ENCODE measurements around the gene PRUNE2. TPM values are rescaled to one million over a fixed set of nuclear protein-coding genes. Genes with fewer than 3 reads are reported as not detected.
"Not testable (repeated sequence)": the region's sequence is repeated elsewhere in the genome, so short reads cannot be mapped to it uniquely, and the experiment has no call there.

PRUNE2 gene
- total RNA-seq, 5 donors from 2014 or later (not counting 1 experiment from before 2014, with no cell fraction given) = 0.20 to 0.76 (median 0.45) TPM

GRCh38 chr9:76665966-76666365 is 239.9 kb downstream of the PRUNE2 start:
- H3K4me3 ChIP-seq (ENCODE audit: control insufficient read depth in 1 of 2, extremely low read depth in 1 of 2, low read length in 1 of 2); H3K9me3 ChIP-seq; H3K27me3 Mint-ChIP-seq; ATAC-seq (replicated peaks in 1 of 4); H3K4me1 ChIP-seq (ENCODE audit: control insufficient read depth in 1 of 2, extremely low read depth in 1 of 2, insufficient read depth in 2 of 2, low read length in 2 of 2); POLR2A ChIA-PET; H3K27ac Mint-ChIP-seq; H3K36me3 Mint-ChIP-seq; DNase-seq; H3K27me3 ChIP-seq (replicated peaks in 1 of 2; ENCODE audit: control insufficient read depth in 2 of 2, extremely low read depth in 1 of 2, insufficient read depth in 2 of 2, low read length in 1 of 2); H3K9me3 Mint-ChIP-seq; CTCF ChIA-PET; H3K36me3 ChIP-seq (ENCODE audit: control insufficient read depth in 2 of 2, extremely low read depth in 1 of 2, insufficient read depth in 1 of 2, low read length in 1 of 2); H3K27ac ChIP-seq (ENCODE audit: low read length); H3K4me3 Mint-ChIP-seq; H3K4me1 Mint-ChIP-seq: not testable (repeated sequence)
- 93% methylated on average over 7 of the region's 11 CpGs for WGBS (ENCODE audit: insufficient coverage)

- H3K4me3 Mint-ChIP-seq = no peak overlapping the region
- Histone ChIP-seq H3K4me1 (ENCODE audit: control insufficient read depth in 1 of 2, extremely low read depth in 1 of 2, insufficient read depth in 2 of 2, low read length in 2 of 2) (no peaks in the 10 kb centered on the region), H3K27ac (ENCODE audit: low read length) (no peak overlapping the region), H3K4me3 (ENCODE audit: control insufficient read depth in 1 of 2, extremely low read depth in 1 of 2, low read length in 1 of 2) (no peak overlapping the region), H3K36me3 (ENCODE audit: control insufficient read depth in 2 of 2, extremely low read depth in 1 of 2, insufficient read depth in 1 of 2, low read length in 1 of 2) (no peaks in the 10 kb centered on the region), H3K9me3 (no peaks in the 10 kb centered on the region), H3K27me3 (replicated peaks in 1 of 2; ENCODE audit: control insufficient read depth in 2 of 2, extremely low read depth in 1 of 2, insufficient read depth in 2 of 2, low read length in 1 of 2) (peaks cover 0 to 6% of the 10 kb centered on the region in 2 experiments)
- H3K4me1 Mint-ChIP-seq = peaks cover 0 to 8% (median 0%) of the 10 kb centered on the region in 3 donors
- DNase-seq (no peak), ATAC-seq (replicated peaks in 1 of 4) (no peak)
- 67% methylated on average over 1 of the region's 5 CpGs for whole genome bisulfite sequencing (ENCODE audit: insufficient coverage)
- ChIA-PET POLR2A (no interaction called here), CTCF (no interaction called here)
- no peaks in the 10 kb centered on the region for H3K9me3 Mint-ChIP-seq
- no peaks in the 10 kb centered on the region for H3K36me3 Mint-ChIP-seq
- H3K27me3 Mint-ChIP-seq = peaks cover 7 to 10% of the 10 kb centered on the region in 2 donors
- no peak overlapping the region for H3K27ac Mint-ChIP-seq
Observed at GRCh38 chr9:76665458-76665857, 240.5 kb downstream of the PRUNE2 start.

GRCh38 chr9:76664120-76664519 is 241.8 kb downstream of the PRUNE2 start:
- CTCF ChIA-PET = interaction anchor here in 1 of 2 donors (0.6 to 0.9 kb wide), 2 partner anchors 58 to 219 kb away, joined by 3 to 5 read pairs; no protein-coding TSS in a partner anchor

GRCh38 chr9:76662476-76663281 is 243.2 kb downstream of the PRUNE2 start:
- ChIA-PET CTCF (interaction anchor here (0.5 to 0.8 kb wide), 4 partner anchors 36 to 237 kb away, joined by 3 to 11 read pairs (median 3); no protein-coding TSS in a partner anchor), POLR2A (interaction anchor here in 1 of 2 donors (0.5 kb wide), 1 partner anchor 343 kb away, joined by 4 read pairs; no protein-coding TSS in a partner anchor)
- H3K4me1 Mint-ChIP-seq = peaks cover 4 to 14% (median 5%) of the 10 kb centered on the region in 3 donors
- ATAC-seq (replicated peaks in 1 of 4) (no peak), DNase-seq (no peak)
- no peak overlapping the region for H3K4me3 Mint-ChIP-seq
- H3K27me3 Mint-ChIP-seq = peaks cover 7 to 10% of the 10 kb centered on the region in 2 donors
- Histone ChIP-seq H3K9me3 (no peaks in the 10 kb centered on the region), H3K4me1 (ENCODE audit: control insufficient read depth in 1 of 2, extremely low read depth in 1 of 2, insufficient read depth in 2 of 2, low read length in 2 of 2) (no peaks in the 10 kb centered on the region), H3K27ac (ENCODE audit: low read length) (no peak overlapping the region), H3K27me3 (replicated peaks in 1 of 2; ENCODE audit: control insufficient read depth in 2 of 2, extremely low read depth in 1 of 2, insufficient read depth in 2 of 2, low read length in 1 of 2) (peaks cover 0 to 6% of the 10 kb centered on the region in 2 experiments), H3K36me3 (ENCODE audit: control insufficient read depth in 2 of 2, extremely low read depth in 1 of 2, insufficient read depth in 1 of 2, low read length in 1 of 2) (no peaks in the 10 kb centered on the region), H3K4me3 (ENCODE audit: control insufficient read depth in 1 of 2, extremely low read depth in 1 of 2, low read length in 1 of 2) (no peak overlapping the region)
- no peak overlapping the region for H3K27ac Mint-ChIP-seq
- no CpG with 5 or more reads among the region's 6 CpGs for WGBS (ENCODE audit: insufficient coverage)
- H3K9me3 Mint-ChIP-seq = no peaks in the 10 kb centered on the region
- no peaks in the 10 kb centered on the region for H3K36me3 Mint-ChIP-seq

More at GRCh38 chr9:76664120-76664519, 241.8 kb downstream of the PRUNE2 start:
- no peak for DNase-seq
- peaks cover 7 to 10% of the 10 kb centered on the region in 2 donors for H3K27me3 Mint-ChIP-seq
- Histone ChIP-seq H3K4me1 (ENCODE audit: control insufficient read depth in 1 of 2, extremely low read depth in 1 of 2, insufficient read depth in 2 of 2, low read length in 2 of 2) (no peaks in the 10 kb centered on the region), H3K4me3 (ENCODE audit: control insufficient read depth in 1 of 2, extremely low read depth in 1 of 2, low read length in 1 of 2) (no peak overlapping the region), H3K27ac (ENCODE audit: low read length) (no peak overlapping the region), H3K27me3 (replicated peaks in 1 of 2; ENCODE audit: control insufficient read depth in 2 of 2, extremely low read depth in 1 of 2, insufficient read depth in 2 of 2, low read length in 1 of 2) (peaks cover 0 to 6% of the 10 kb centered on the region in 2 experiments), H3K36me3 (ENCODE audit: control insufficient read depth in 2 of 2, extremely low read depth in 1 of 2, insufficient read depth in 1 of 2, low read length in 1 of 2) (no peaks in the 10 kb centered on the region), H3K9me3 (no peaks in the 10 kb centered on the region)
- WGBS (ENCODE audit: insufficient coverage) = no CpG with 5 or more reads among the region's 1 CpG
- peaks cover 0 to 5% (median 0%) of the 10 kb centered on the region in 3 donors for H3K4me1 Mint-ChIP-seq
- H3K36me3 Mint-ChIP-seq = no peaks in the 10 kb centered on the region
- no peak for ATAC-seq (replicated peaks in 1 of 4)
- H3K4me3 Mint-ChIP-seq = no peak overlapping the region
- no peaks in the 10 kb centered on the region for H3K9me3 Mint-ChIP-seq
- no peak overlapping the region for H3K27ac Mint-ChIP-seq
- POLR2A ChIA-PET = interaction anchor here in 1 of 2 donors (0.6 kb wide), 1 partner anchor 13 kb away, joined by 3 read pairs; no protein-coding TSS in a partner anchor

- POLR2A ChIA-PET = no interaction called here
- CTCF ChIA-PET = interaction anchor here (0.8 to 2.2 kb wide), 10 partner anchors 13 to 266 kb away, joined by 3 to 12 read pairs (median 4); partner anchors contain the start of gene RFK (in 1 of the 2)
- whole genome bisulfite sequencing (ENCODE audit: insufficient coverage) = 0% methylated on average over 3 of the region's 6 CpGs
- Mint-ChIP-seq H3K36me3 (no peaks in the 10 kb centered on the region), H3K4me1 (peaks cover 17 to 48% (median 25%) of the 10 kb centered on the region in 3 donors), H3K4me3 (no peak overlapping the region), H3K9me3 (no peaks in the 10 kb centered on the region), H3K27ac (no peak overlapping the region), H3K27me3 (no peaks in the 10 kb centered on the region)
- H3K4me1 ChIP-seq (ENCODE audit: control insufficient read depth in 1 of 2, extremely low read depth in 1 of 2, insufficient read depth in 2 of 2, low read length in 2 of 2) = peaks cover 2% of the 10 kb centered on the region in 2 experiments
- no peaks in the 10 kb centered on the region for H3K9me3 ChIP-seq
- DNase-seq (peak in 1 of 35 experiments; percentile 64), ATAC-seq (replicated peaks in 1 of 4) (peak; percentile 62 to 87 (median 78))
- no peaks in the 10 kb centered on the region for H3K36me3 ChIP-seq (ENCODE audit: control insufficient read depth in 2 of 2, extremely low read depth in 1 of 2, insufficient read depth in 1 of 2, low read length in 1 of 2)
- H3K27me3 ChIP-seq (replicated peaks in 1 of 2; ENCODE audit: control insufficient read depth in 2 of 2, extremely low read depth in 1 of 2, insufficient read depth in 2 of 2, low read length in 1 of 2) = no peaks in the 10 kb centered on the region
- no peak overlapping the region for H3K27ac ChIP-seq (ENCODE audit: low read length)
- no peak overlapping the region for H3K4me3 ChIP-seq (ENCODE audit: control insufficient read depth in 1 of 2, extremely low read depth in 1 of 2, low read length in 1 of 2)
Observed at GRCh38 chr9:76658510-76659231, 247.2 kb downstream of the PRUNE2 start.

- CTCF ChIA-PET = no interaction called here
- no peaks in the 10 kb centered on the region for H3K9me3 ChIP-seq
- DNase-seq (no peak), ATAC-seq (replicated peaks in 1 of 4) (no peak)
- H3K4me3 ChIP-seq (ENCODE audit: control insufficient read depth in 1 of 2, extremely low read depth in 1 of 2, low read length in 1 of 2) = no peak overlapping the region
- no peaks in the 10 kb centered on the region for H3K36me3 Mint-ChIP-seq
- H3K27ac Mint-ChIP-seq = peak overlapping the region; percentile 8 to 25
- no peaks in the 10 kb centered on the region for H3K27me3 ChIP-seq (replicated peaks in 1 of 2; ENCODE audit: control insufficient read depth in 2 of 2, extremely low read depth in 1 of 2, insufficient read depth in 2 of 2, low read length in 1 of 2)
- H3K4me1 Mint-ChIP-seq = peaks cover 20 to 49% (median 29%) of the 10 kb centered on the region in 3 donors
- H3K9me3 Mint-ChIP-seq = no peaks in the 10 kb centered on the region
- no peaks in the 10 kb centered on the region for H3K36me3 ChIP-seq (ENCODE audit: control insufficient read depth in 2 of 2, extremely low read depth in 1 of 2, insufficient read depth in 1 of 2, low read length in 1 of 2)
- no peak overlapping the region for H3K4me3 Mint-ChIP-seq
- POLR2A ChIA-PET = no interaction called here
- peaks cover 2% of the 10 kb centered on the region in 2 experiments for H3K4me1 ChIP-seq (ENCODE audit: control insufficient read depth in 1 of 2, extremely low read depth in 1 of 2, insufficient read depth in 2 of 2, low read length in 2 of 2)
- no peaks in the 10 kb centered on the region for H3K27me3 Mint-ChIP-seq
- no peak overlapping the region for H3K27ac ChIP-seq (ENCODE audit: low read length)
Observed at GRCh38 chr9:76657265-76657664, 248.6 kb downstream of the PRUNE2 start.

All from T-cell (primary cell).